ENCODE measurements around the gene OR52A5. TPM values are rescaled to one million over a fixed set of nuclear protein-coding genes. Genes with fewer than 3 reads are reported as not detected.

The OR52A5 gene
- total RNA-seq, 1 experiment from 2014 or later: not detected

GRCh38 chr11:5136261-5136660 lies 1.9 kb downstream of the OR52A5 start:
- Histone ChIP-seq H3K36me3 (no peaks in the 10 kb centered on the region), H3K9me3 (replicated peaks) (no peaks in the 10 kb centered on the region), H3K27ac (no peak overlapping the region), H3K4me1 (replicated peaks) (no peaks in the 10 kb centered on the region), H3K4me3 (no peak overlapping the region), H3K27me3 (replicated peaks) (peaks cover under 1% of the 10 kb centered on the region; the same call in 1 of the 2 replicates)
- DNase-seq (ENCODE audit: low read depth in 1 of 2, low spot score in 2 of 2): no peak

- Histone ChIP-seq H3K4me1 (replicated peaks) (no peaks in the 10 kb centered on the region), H3K36me3 (no peaks in the 10 kb centered on the region), H3K27me3 (replicated peaks) (peaks cover 9% of the 10 kb centered on the region; the same call in 1 of the 2 replicates), H3K9me3 (replicated peaks) (no peaks in the 10 kb centered on the region), H3K27ac (no peak overlapping the region), H3K4me3 (no peak overlapping the region)
- no peak for DNase-seq (ENCODE audit: low read depth in 1 of 2, low spot score in 2 of 2)
These were observed 6.4 kb downstream of the OR52A5 start for GRCh38 chr11:5131584-5132335.

GRCh38 chr11:5129457-5129877 lies 8.7 kb downstream of the OR52A5 start:
- H3K4me3 ChIP-seq: no peak overlapping the region
- H3K9me3 ChIP-seq (replicated peaks): no peaks in the 10 kb centered on the region
- H3K27ac ChIP-seq: no peak overlapping the region
- H3K36me3 ChIP-seq: no peaks in the 10 kb centered on the region
- no peaks in the 10 kb centered on the region for H3K4me1 ChIP-seq (replicated peaks)
- DNase-seq (ENCODE audit: low read depth in 1 of 2, low spot score in 2 of 2): no peak
- peaks cover 9% of the 10 kb centered on the region; the same call in 1 of the 2 replicates for H3K27me3 ChIP-seq (replicated peaks)

GRCh38 chr11:5124891-5125620 lies 13.1 kb downstream of the OR52A5 start:
- H3K27ac ChIP-seq: no peak overlapping the region
- no peaks in the 10 kb centered on the region for H3K9me3 ChIP-seq (replicated peaks)
- H3K4me3 ChIP-seq: no peak overlapping the region
- H3K36me3 ChIP-seq: no peaks in the 10 kb centered on the region
- DNase-seq (ENCODE audit: low read depth in 1 of 2, low spot score in 2 of 2): no peak
- H3K4me1 ChIP-seq (replicated peaks): no peaks in the 10 kb centered on the region
- H3K27me3 ChIP-seq (replicated peaks): 0 out of 2 replicates have a peak, but pooled peaks cover 2% of the 10 kb centered on the region

- H3K4me3 ChIP-seq: no peak overlapping the region
- H3K9me3 ChIP-seq (replicated peaks): no peaks in the 10 kb centered on the region
- H3K4me1 ChIP-seq (replicated peaks): no peaks in the 10 kb centered on the region
- peak; percentile 57 to 74 for DNase-seq (ENCODE audit: low read depth in 1 of 2, low spot score in 2 of 2)
- H3K36me3 ChIP-seq: no peaks in the 10 kb centered on the region
- no peak overlapping the region for H3K27ac ChIP-seq
- H3K27me3 ChIP-seq (replicated peaks): 0 out of 2 replicates have a peak, but pooled peaks cover 2% of the 10 kb centered on the region
These were observed 14.2 kb downstream of the OR52A5 start for GRCh38 chr11:5123802-5124521.

GRCh38 chr11:5118893-5119292 lies 19.3 kb downstream of the OR52A5 start:
- Histone ChIP-seq H3K36me3 (no peaks in the 10 kb centered on the region), H3K27ac (no peak overlapping the region), H3K4me3 (no peak overlapping the region), H3K9me3 (replicated peaks) (no peaks in the 10 kb centered on the region), H3K4me1 (replicated peaks) (no peaks in the 10 kb centered on the region), H3K27me3 (replicated peaks) (0 out of 2 replicates have a peak, but pooled peaks cover 2% of the 10 kb centered on the region)
- no peak for DNase-seq (ENCODE audit: low read depth in 1 of 2, low spot score in 2 of 2)

- no peaks in the 10 kb centered on the region for H3K9me3 ChIP-seq (replicated peaks)
- H3K4me3 ChIP-seq: no peak overlapping the region
- no peaks in the 10 kb centered on the region for H3K27me3 ChIP-seq (replicated peaks)
- H3K4me1 ChIP-seq (replicated peaks): no peaks in the 10 kb centered on the region
- no peaks in the 10 kb centered on the region for H3K36me3 ChIP-seq
- no peak overlapping the region for H3K27ac ChIP-seq
- no peak for DNase-seq (ENCODE audit: low read depth in 1 of 2, low spot score in 2 of 2)
These were observed 20.6 kb downstream of the OR52A5 start for GRCh38 chr11:5117588-5117987.

- H3K4me1 ChIP-seq (replicated peaks): no peaks in the 10 kb centered on the region
- H3K27me3 ChIP-seq (replicated peaks): no peaks in the 10 kb centered on the region
- no peak overlapping the region for H3K4me3 ChIP-seq
- H3K36me3 ChIP-seq: no peaks in the 10 kb centered on the region
- DNase-seq (ENCODE audit: low read depth in 1 of 2, low spot score in 2 of 2): no peak
- no peak overlapping the region for H3K27ac ChIP-seq
- no peaks in the 10 kb centered on the region for H3K9me3 ChIP-seq (replicated peaks)
These were observed 22.8 kb downstream of the OR52A5 start for GRCh38 chr11:5115339-5115738.

- Histone ChIP-seq H3K27ac (no peak overlapping the region), H3K9me3 (replicated peaks) (no peaks in the 10 kb centered on the region), H3K36me3 (no peaks in the 10 kb centered on the region), H3K27me3 (replicated peaks) (peaks cover 6% of the 10 kb centered on the region), H3K4me1 (replicated peaks) (no peaks in the 10 kb centered on the region), H3K4me3 (no peak overlapping the region)
- DNase-seq (ENCODE audit: low read depth in 1 of 2, low spot score in 2 of 2): no peak
These were observed 30.9 kb downstream of the OR52A5 start for GRCh38 chr11:5107285-5107684.

GRCh38 chr11:5103066-5103465 lies 35.1 kb downstream of the OR52A5 start:
- H3K4me3 ChIP-seq: no peak overlapping the region
- no peaks in the 10 kb centered on the region for H3K9me3 ChIP-seq (replicated peaks)
- peaks cover 8% of the 10 kb centered on the region for H3K27me3 ChIP-seq (replicated peaks)
- no peaks in the 10 kb centered on the region for H3K36me3 ChIP-seq
- H3K27ac ChIP-seq: no peak overlapping the region
- no peaks in the 10 kb centered on the region for H3K4me1 ChIP-seq (replicated peaks)
- no peak for DNase-seq (ENCODE audit: low read depth in 1 of 2, low spot score in 2 of 2)

GRCh38 chr11:5102246-5102645 lies 35.9 kb downstream of the OR52A5 start:
- Histone ChIP-seq H3K9me3 (replicated peaks) (no peaks in the 10 kb centered on the region), H3K27ac (no peak overlapping the region), H3K4me3 (no peak overlapping the region), H3K36me3 (no peaks in the 10 kb centered on the region), H3K27me3 (replicated peaks) (peaks cover 8% of the 10 kb centered on the region), H3K4me1 (replicated peaks) (no peaks in the 10 kb centered on the region)
- no peak for DNase-seq (ENCODE audit: low read depth in 1 of 2, low spot score in 2 of 2)

GRCh38 chr11:5096011-5096410 lies 42.1 kb downstream of the OR52A5 start:
- Histone ChIP-seq H3K4me1 (replicated peaks) (no peaks in the 10 kb centered on the region), H3K36me3 (no peaks in the 10 kb centered on the region), H3K4me3 (no peak overlapping the region), H3K9me3 (replicated peaks) (no peaks in the 10 kb centered on the region), H3K27ac (no peak overlapping the region), H3K27me3 (replicated peaks) (no peaks in the 10 kb centered on the region)
- no peak for DNase-seq (ENCODE audit: low read depth in 1 of 2, low spot score in 2 of 2)

GRCh38 chr11:5092821-5093585 lies 45.2 kb downstream of the OR52A5 start:
- Histone ChIP-seq H3K4me1 (replicated peaks) (no peaks in the 10 kb centered on the region), H3K4me3 (no peak overlapping the region), H3K36me3 (no peaks in the 10 kb centered on the region), H3K27me3 (replicated peaks) (no peaks in the 10 kb centered on the region), H3K27ac (no peak overlapping the region), H3K9me3 (replicated peaks) (no peaks in the 10 kb centered on the region)
- no peak for DNase-seq (ENCODE audit: low read depth in 1 of 2, low spot score in 2 of 2)
